Measurements from ENCODE around the gene UBXN10.

DNA sequence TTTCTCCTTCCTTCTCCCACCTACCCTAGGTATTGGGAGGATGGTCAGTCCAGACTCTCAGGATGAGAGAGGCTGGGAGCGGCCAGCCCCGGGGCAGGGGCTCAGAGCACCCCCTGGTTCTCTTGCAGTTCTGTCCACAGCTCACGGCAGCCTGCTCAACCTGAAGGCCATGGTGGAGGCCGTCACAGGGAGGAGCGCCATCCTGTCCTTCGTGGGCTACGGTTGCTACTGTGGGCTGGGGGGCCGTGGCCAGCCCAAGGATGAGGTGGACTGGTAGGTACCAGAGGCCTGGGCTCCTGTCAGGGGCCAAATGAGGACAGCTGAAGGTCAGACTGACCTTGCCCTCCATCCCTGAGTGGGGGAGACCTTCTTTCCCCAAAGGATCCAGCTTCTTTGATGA, 42.6 kb upstream of the UBXN10 start:
- TF ChIP-seq, protein P1, sequence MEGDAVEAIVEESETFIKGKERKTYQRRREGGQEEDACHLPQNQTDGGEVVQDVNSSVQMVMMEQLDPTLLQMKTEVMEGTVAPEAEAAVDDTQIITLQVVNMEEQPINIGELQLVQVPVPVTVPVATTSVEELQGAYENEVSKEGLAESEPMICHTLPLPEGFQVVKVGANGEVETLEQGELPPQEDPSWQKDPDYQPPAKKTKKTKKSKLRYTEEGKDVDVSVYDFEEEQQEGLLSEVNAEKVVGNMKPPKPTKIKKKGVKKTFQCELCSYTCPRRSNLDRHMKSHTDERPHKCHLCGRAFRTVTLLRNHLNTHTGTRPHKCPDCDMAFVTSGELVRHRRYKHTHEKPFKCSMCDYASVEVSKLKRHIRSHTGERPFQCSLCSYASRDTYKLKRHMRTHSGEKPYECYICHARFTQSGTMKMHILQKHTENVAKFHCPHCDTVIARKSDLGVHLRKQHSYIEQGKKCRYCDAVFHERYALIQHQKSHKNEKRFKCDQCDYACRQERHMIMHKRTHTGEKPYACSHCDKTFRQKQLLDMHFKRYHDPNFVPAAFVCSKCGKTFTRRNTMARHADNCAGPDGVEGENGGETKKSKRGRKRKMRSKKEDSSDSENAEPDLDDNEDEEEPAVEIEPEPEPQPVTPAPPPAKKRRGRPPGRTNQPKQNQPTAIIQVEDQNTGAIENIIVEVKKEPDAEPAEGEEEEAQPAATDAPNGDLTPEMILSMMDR (IDR thresholded peaks at IDR 0.05 in 8 of 11, conservative IDR thresholded peaks at IDR 0.05 in 3 of 11): no peak
- no peak for TF ChIP-seq POLR2A (IDR thresholded peaks at IDR 0.05)
- no peak for TF ChIP-seq POLR2AphosphoS5 (IDR thresholded peaks at IDR 0.05)

Data from spleen (tissue), 7 donors.